A673 (cell line): Measurements from ENCODE around the gene MIEN1. TPM values are rescaled to one million over a fixed set of nuclear protein-coding genes. Genes with fewer than 3 reads are reported as not detected.

Source experiments
- BruUV-seq: library from RNA; stranded (reverse); fragments of 400-500 nt; replicated peaks from 2 replicates; lab custom pipeline; 2021; lab: Mats Ljungman, UMichigan
- CTCF ChIA-PET: fragments of 300-600 bp; sonication (Branson Sonifier 250); formaldehyde crosslinking; loops from one replicate; lab custom pipeline; 2022; ENCODE audit warnings: antibody characterized with exemption; lab: Charles Lee
- POLR2A ChIA-PET: fragments of 300-600 bp; sonication (Branson Sonifier 250); formaldehyde crosslinking; loops from one replicate; lab custom pipeline; 2022; ENCODE audit warnings: antibody characterized with exemption; ENCODE audit not compliant: low non-redundant PET; lab: Charles Lee
- DNase-seq: peaks from one replicate; pipeline ENCODE4 v3.0.0-alpha.2; 2015; ENCODE audit warnings: low spot score
- H3K27ac ChIP-seq: fragments of 200-600 bp; sonication (generic); 2 replicates; pipeline ENCODE4 v1.5.1; 2016; ENCODE audit warnings: mixed run types, low read depth, mild to moderate bottlenecking, mixed read lengths, antibody characterized with exemption, low read length; ENCODE audit not compliant: poor library complexity, severe bottlenecking
- H3K27me3 ChIP-seq: fragments of 200-600 bp; sonication (generic); replicated peaks from 2 replicates; pipeline ENCODE4 v1.6.1; 2017; ENCODE audit warnings: mixed run types, low read depth, mild to moderate bottlenecking, mixed read lengths, antibody characterized with exemption, low read length; ENCODE audit not compliant: insufficient read depth, poor library complexity
- H3K36me3 ChIP-seq: fragments of 200-600 bp; sonication (generic); 2 replicates; pipeline ENCODE4 v1.6.1; 2016; ENCODE audit warnings: mixed run types, mild to moderate bottlenecking, mixed read lengths, antibody characterized with exemption, low read length; ENCODE audit not compliant: insufficient read depth, poor library complexity, severe bottlenecking
- H3K4me1 ChIP-seq: fragments of 200-600 bp; sonication (generic); 2 replicates; pipeline ENCODE4 v1.6.1; 2017; ENCODE audit warnings: mixed run types, mild to moderate bottlenecking, mixed read lengths, antibody characterized with exemption, low read length; ENCODE audit not compliant: insufficient read depth, poor library complexity, severe bottlenecking
- H3K4me3 ChIP-seq: fragments of 200-600 bp; sonication (generic); 2 replicates; pipeline ENCODE4 v1.5.1; 2016; ENCODE audit warnings: low read depth, mixed run types, mild to moderate bottlenecking, mixed read lengths, low read length; ENCODE audit not compliant: poor library complexity, severe bottlenecking
- H3K9me3 ChIP-seq: fragments of 200-600 bp; sonication (generic); 2 replicates; pipeline ENCODE4 v1.6.1; 2016; ENCODE audit warnings: mixed run types, low read depth, mild to moderate bottlenecking, mixed read lengths, antibody characterized with exemption, low read length; ENCODE audit not compliant: poor library complexity, severe bottlenecking
- CTCF ChIP-seq: fragments of 300-800, 200-600 bp; sonication (generic); conservative IDR thresholded peaks from 2 replicates; pipeline ENCODE4 v1.5.1; 2017; ENCODE audit warnings: low read depth, mild to moderate bottlenecking, antibody characterized with exemption, low read length, moderate library complexity, mixed read lengths
- EZH2 ChIP-seq: fragments of 200-600 bp; sonication (generic); IDR thresholded peaks from 2 replicates; pipeline ENCODE4 v1.6.1; 2017; ENCODE audit warnings: borderline replicate concordance, low read depth, mild to moderate bottlenecking, mixed read lengths, antibody characterized with exemption, low read length; ENCODE audit not compliant: poor library complexity, severe bottlenecking
- intact Hi-C: fragments of 100-400 bp; cut with micrococcal nuclease; formaldehyde crosslinking; loops from one replicate; pipeline ENCODE4 v1.10.0; 2022; ENCODE audit not compliant: unreplicated experiment
- total RNA-seq: library from RNA; stranded (reverse); gene quantifications from 2 replicates; pipeline ENCODE4 v1.2.3, GENCODE V29; 2021

The MIEN1 gene
- total RNA-seq, 1 experiment from 2014 or later: 30.5 TPM

- no peak for DNase-seq
- no peak overlapping the region for H3K4me3 ChIP-seq
- POLR2A ChIA-PET: no interaction called here
- no peaks in the 10 kb centered on the region for H3K9me3 ChIP-seq
- BruUV-seq: no TSS peak
- no peaks in the 10 kb centered on the region for H3K27me3 ChIP-seq
- no peaks in the 10 kb centered on the region for H3K36me3 ChIP-seq
- CTCF ChIA-PET: no interaction called here
- H3K27ac ChIP-seq: no peak overlapping the region
- no peaks in the 10 kb centered on the region for H3K4me1 ChIP-seq
- TF ChIP-seq EZH2 (no peak), CTCF (no peak)
- intact Hi-C loops: no loop called here
These were observed 32.4 kb downstream of the MIEN1 start for GRCh38 chr17:39697961-39698360.

GRCh38 chr17:39696731-39697130, 33.6 kb downstream of the MIEN1 start:
- BruUV-seq: no TSS peak
- DNase-seq: no peak
- ChIA-PET CTCF (no interaction called here), POLR2A (no interaction called here)
- TF ChIP-seq CTCF: no peak
- no peak for TF ChIP-seq EZH2
- Histone ChIP-seq H3K36me3 (no peaks in the 10 kb centered on the region), H3K4me3 (no peak overlapping the region), H3K27me3 (no peaks in the 10 kb centered on the region), H3K4me1 (no peaks in the 10 kb centered on the region), H3K27ac (no peak overlapping the region), H3K9me3 (no peaks in the 10 kb centered on the region)
- intact Hi-C loops: no loop called here

GRCh38 chr17:39695089-39695474, 35.2 kb downstream of the MIEN1 start:
- no peak overlapping the region for H3K4me3 ChIP-seq
- no TSS peak for BruUV-seq
- no peaks in the 10 kb centered on the region for H3K27me3 ChIP-seq
- no peaks in the 10 kb centered on the region for H3K4me1 ChIP-seq
- POLR2A ChIA-PET: no interaction called here
- H3K27ac ChIP-seq: no peak overlapping the region
- no peak for DNase-seq
- no peaks in the 10 kb centered on the region for H3K36me3 ChIP-seq
- no peak for TF ChIP-seq CTCF
- TF ChIP-seq EZH2: no peak
- intact Hi-C loops: no loop called here
- CTCF ChIA-PET: no interaction called here
- no peaks in the 10 kb centered on the region for H3K9me3 ChIP-seq
